SK-N-DZ (cell line): Measurements from ENCODE around the gene PPM1F.
"Not testable (repeated sequence)": the region's sequence is repeated elsewhere in the genome, so short reads cannot be mapped to it uniquely, and the experiment has no call there.

Source experiments
- DNase-seq: peaks from one replicate; pipeline ENCODE4 v3.0.0-alpha.2; 2015; ENCODE audit warnings: low spot score

Gene PPM1F

GRCh38 chr22:21896951-21897513 lies 55.6 kb downstream of the PPM1F start:
- no peak for DNase-seq

DNA sequence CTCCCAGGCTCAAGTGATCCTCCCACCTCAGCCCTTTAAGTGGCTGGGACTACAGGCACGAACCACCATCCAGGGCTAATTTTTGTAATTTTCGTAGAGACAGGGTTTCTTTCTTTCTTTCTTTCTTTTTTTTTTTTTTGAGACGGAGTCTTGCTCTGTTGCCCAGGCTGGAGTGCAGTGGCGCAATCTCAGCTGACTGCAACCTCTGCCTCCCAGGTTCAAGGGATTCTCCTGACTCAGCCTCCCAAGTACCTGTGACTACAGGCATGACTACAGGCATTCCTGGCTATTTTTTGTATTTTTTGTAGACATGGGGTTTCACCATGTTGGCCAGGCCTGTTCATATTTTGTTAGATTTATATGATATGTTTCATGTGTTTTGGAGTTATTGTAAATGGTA lies 56.4 kb downstream of the PPM1F start:
- not testable (repeated sequence) for DNase-seq

DNA sequence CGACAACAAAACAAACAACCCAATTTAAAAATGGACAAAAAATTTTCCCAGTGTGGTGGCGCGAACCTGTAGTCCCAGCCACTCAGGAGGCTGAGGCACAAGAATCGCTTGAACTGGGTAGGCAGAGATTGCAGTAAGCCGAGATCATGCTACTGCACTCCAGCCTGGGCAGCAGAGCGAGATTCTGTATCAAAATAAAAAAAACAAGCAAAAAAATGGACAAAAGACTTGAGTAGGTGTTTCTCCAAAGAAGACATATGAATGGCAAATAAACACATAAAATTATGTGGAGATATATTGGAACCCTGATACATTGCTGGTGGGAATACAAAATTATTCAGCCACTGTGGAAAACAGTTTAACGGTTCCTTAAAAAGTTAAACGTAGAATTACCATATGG lies 57.8 kb downstream of the PPM1F start:
- no peak for DNase-seq

DNA sequence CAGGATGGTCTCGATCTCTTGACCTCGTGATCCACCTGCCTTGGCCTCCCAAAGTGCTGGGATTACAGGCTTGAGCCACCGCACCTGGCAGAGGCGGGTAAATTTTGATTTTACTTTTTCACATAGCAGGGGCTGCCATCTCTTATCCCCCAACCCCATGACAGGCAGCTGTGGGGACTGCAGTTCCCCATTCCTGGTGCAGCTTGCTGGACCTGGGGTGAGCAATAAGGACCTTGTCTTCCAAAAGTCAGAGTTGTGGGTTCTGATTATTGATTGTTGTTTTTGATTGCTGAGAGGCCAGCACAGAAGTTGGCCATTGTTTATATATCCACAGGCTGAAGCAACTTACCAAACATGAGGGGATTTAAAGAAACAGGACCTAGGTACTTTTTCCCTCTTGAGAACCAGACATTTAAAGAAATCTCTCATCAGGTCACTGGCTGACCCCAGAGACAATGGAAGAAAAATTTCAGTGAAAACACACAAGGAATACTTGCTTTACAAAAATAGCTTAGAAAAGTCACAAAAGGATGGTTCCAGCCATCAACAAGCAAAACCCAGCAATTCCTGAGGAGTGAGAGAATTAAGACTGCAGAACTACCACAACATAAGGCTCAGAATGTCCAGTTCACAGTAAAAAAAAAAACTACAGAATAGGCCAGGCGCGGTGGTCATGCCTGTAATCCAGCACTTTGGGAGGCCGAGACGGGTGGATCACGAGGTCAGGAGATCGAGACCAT lies 63.2 kb downstream of the PPM1F start:
- DNase-seq: no peak

DNA sequence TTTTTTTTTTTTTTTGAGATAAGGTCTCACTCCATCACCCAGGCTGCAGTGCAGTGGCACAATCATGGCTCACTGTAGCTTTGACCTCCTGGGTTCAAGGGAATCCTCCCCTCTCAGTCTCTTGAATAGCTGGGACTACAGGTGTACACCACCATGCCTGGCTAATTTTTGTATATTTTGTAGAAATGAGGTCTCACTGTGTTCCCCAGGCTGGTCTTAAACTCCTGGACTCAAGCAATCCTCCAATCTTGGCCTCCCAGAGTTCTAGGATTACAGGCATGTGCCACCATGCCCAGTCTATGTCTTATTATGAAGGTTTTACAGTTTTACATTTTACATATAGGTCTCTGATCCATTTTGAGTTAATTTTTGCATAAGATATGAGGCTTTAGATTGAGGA lies 64.8 kb downstream of the PPM1F start:
- DNase-seq: no peak

- not testable (repeated sequence) for DNase-seq
Measured at GRCh38 chr22:21883930-21884329, 68.7 kb downstream of the PPM1F start.

DNA sequence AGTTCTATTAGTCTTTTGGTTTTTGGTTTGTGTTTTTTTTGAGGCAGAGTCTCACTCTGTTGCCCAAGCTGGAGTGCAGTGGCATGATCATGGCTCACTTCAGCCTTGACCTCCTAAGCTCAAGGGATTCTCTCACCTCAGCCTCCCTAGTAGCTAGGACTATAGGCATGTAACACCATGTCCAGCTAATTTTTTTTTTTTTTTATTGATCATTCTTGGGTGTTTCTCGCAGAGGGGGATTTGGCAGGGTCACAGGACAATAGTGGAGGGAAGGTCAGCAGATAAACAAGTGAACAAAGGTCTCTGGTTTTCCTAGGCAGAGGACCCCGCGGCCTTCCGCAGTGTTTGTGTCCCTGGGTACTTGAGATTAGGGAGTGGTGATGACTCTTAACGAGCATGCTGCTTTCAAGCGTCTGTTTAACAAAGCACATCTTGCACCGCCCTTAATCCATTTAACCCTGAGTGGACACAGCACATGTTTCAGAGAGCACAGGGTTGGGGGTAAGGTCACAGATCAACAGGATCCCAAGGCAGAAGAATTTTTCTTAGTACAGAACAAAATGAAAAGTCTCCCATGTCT lies 69.8 kb downstream of the PPM1F start:
- not testable (repeated sequence) for DNase-seq

GRCh38 chr22:21881841-21882753 lies 70.6 kb downstream of the PPM1F start:
- DNase-seq: no peak

DNA sequence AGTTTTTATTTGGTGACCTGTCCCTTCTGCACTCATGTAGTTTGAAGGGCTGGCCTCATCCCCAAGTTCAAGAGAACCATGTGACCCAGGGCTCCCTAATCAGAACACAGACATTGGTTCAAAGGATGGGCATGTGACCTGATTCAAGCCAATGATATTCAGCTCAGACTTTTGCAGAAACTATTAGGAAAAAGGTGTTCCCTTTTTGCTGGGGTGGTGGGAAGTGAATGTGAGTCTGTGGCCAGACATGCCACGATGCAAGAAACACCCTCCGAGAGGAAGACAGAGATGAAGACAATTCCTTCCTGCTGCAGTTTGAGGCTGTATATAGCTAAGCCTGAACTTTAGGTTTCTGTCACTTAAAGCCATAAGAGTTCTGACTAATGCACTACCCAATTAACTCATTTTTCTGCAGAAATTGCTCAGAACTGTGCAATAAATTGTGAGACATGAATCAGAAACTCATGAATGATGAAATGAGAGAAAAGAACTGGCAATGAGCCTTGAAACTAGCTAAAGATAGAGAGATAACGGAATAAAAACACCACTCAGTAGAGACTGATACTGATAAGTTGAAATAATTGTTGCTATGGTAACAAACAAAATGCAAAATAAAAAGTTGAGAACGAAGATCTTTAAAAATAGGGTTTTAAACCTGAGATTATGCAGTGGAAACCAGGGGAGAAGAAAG lies 76.0 kb downstream of the PPM1F start:
- no peak for DNase-seq

DNA sequence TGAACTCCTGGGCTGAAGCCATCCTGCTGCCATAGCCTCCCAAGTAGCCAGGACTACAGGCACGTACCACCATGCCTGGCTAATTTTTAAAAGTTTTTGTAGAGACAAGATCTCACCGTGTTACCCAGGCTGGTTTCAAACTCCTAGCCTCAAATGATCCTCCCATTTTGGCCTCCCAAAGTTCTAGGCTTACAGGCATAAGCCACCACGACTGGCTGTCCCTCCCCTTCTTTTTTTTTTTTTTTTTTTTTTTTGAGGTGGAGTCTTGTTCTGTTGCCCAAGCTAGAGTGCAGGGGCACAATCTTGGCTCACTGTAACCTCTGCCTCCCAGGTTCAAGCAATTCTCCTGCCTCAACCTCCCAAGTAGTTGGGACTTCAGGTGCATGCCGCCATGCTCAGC lies 77.7 kb downstream of the PPM1F start:
- DNase-seq: not testable (repeated sequence)

- DNase-seq: no peak
Measured at GRCh38 chr22:21873619-21874018, 79.0 kb downstream of the PPM1F start.

DNA sequence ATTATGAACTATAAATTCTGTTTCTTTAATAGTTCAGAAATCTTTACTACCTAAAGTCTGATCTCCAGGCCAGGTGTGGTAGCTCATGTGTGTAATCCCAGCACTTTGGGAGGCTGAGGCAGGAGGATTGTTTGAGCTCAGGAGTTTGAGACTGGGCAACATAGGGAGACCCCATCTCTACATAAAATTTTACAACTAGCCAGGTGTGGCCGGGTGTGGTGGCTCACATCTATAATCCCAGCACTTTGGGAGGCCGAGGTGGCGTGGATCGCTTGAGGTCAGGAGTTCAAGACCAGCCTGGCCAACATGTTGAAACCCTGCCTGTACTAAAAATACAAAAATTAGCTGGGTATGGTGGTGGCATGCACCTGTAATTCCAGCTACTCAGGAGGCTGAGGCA lies 79.9 kb downstream of the PPM1F start:
- DNase-seq: not testable (repeated sequence)
